ENCODE measurements around the gene RNPS1.
"Not testable (repeated sequence)": the region's sequence is repeated elsewhere in the genome, so short reads cannot be mapped to it uniquely, and the experiment has no call there.

The RNPS1 gene

GRCh38 chr16:2282866-2283555 lies 15.1 kb upstream of the RNPS1 start:
- DNase-seq (ENCODE audit: low read depth in 1 of 2, low spot score in 1 of 2), result no peak

GRCh38 chr16:2282262-2282661 lies 14.3 kb upstream of the RNPS1 start:
- DNase-seq (ENCODE audit: low read depth in 1 of 2, low spot score in 1 of 2), result no peak

GRCh38 chr16:2280981-2281542 lies 13.1 kb upstream of the RNPS1 start:
- DNase-seq (ENCODE audit: low read depth in 1 of 2, low spot score in 1 of 2), result no peak

- no peak for DNase-seq (ENCODE audit: low read depth in 1 of 2, low spot score in 1 of 2)
Measured at GRCh38 chr16:2280461-2280860, 12.5 kb upstream of the RNPS1 start.

GRCh38 chr16:2278956-2279800 lies 11.3 kb upstream of the RNPS1 start:
- no peak for DNase-seq (ENCODE audit: low read depth in 1 of 2, low spot score in 1 of 2)

- no peak for DNase-seq (ENCODE audit: low read depth in 1 of 2, low spot score in 1 of 2)
Measured at GRCh38 chr16:2278272-2278608, 10.3 kb upstream of the RNPS1 start.

- no peak for DNase-seq (ENCODE audit: low read depth in 1 of 2, low spot score in 1 of 2)
Measured at GRCh38 chr16:2277466-2278271, 9.7 kb upstream of the RNPS1 start.

GRCh38 chr16:2276368-2277195 lies 8.7 kb upstream of the RNPS1 start:
- no peak for DNase-seq (ENCODE audit: low read depth in 1 of 2, low spot score in 1 of 2)

- no peak for DNase-seq (ENCODE audit: low read depth in 1 of 2, low spot score in 1 of 2)
Measured at GRCh38 chr16:2275476-2276367, 7.8 kb upstream of the RNPS1 start.

GRCh38 chr16:2273931-2274330 lies 6.0 kb upstream of the RNPS1 start:
- no peak for DNase-seq (ENCODE audit: low read depth in 1 of 2, low spot score in 1 of 2)

- no peak for DNase-seq (ENCODE audit: low read depth in 1 of 2, low spot score in 1 of 2)
Measured at GRCh38 chr16:2273484-2273883, 5.6 kb upstream of the RNPS1 start.

- DNase-seq (ENCODE audit: low read depth in 1 of 2, low spot score in 1 of 2), result no peak
Measured at GRCh38 chr16:2271848-2272461, 4.0 kb upstream of the RNPS1 start.

GRCh38 chr16:2270588-2271470 lies 2.9 kb upstream of the RNPS1 start:
- no peak for DNase-seq (ENCODE audit: low read depth in 1 of 2, low spot score in 1 of 2)

- no peak for DNase-seq (ENCODE audit: low read depth in 1 of 2, low spot score in 1 of 2)
Measured at GRCh38 chr16:2270070-2270462, 2.1 kb upstream of the RNPS1 start.

GRCh38 chr16:2267505-2267912 lies 417 bp downstream of the RNPS1 start:
- DNase-seq (ENCODE audit: low read depth in 1 of 2, low spot score in 1 of 2), result not testable (repeated sequence)

GRCh38 chr16:2266887-2267286 lies 1.0 kb downstream of the RNPS1 start:
- DNase-seq (ENCODE audit: low read depth in 1 of 2, low spot score in 1 of 2), result not testable (repeated sequence)

GRCh38 chr16:2263026-2263425 lies 4.9 kb downstream of the RNPS1 start:
- DNase-seq (ENCODE audit: low read depth in 1 of 2, low spot score in 1 of 2), result not testable (repeated sequence)

- no peak for DNase-seq (ENCODE audit: low read depth in 1 of 2, low spot score in 1 of 2)
Measured at GRCh38 chr16:2260250-2260649, 7.7 kb downstream of the RNPS1 start.

Data from stimulated activated CD4-positive, alpha-beta T cell treated with anti-CD3 and anti-CD28 coated beads, Interleukin-15, amount 100 ng/mL, for 1 hour (primary cell).